G401 (cell line): ENCODE data around the gene ITFG1. TPM values are rescaled to one million over a fixed set of nuclear protein-coding genes. Genes with fewer than 3 reads are reported as not detected.
"Not testable (repeated sequence)": the region's sequence is repeated elsewhere in the genome, so short reads cannot be mapped to it uniquely, and the experiment has no call there.

Experiments used
- DNase-seq: peaks from one replicate; pipeline ENCODE4 v3.0.0-alpha.2; 2015; ENCODE audit warnings: low spot score
- in situ Hi-C: cut with HindIII; loops from 2 replicates; pipeline ENCODE4 v1.10.0; 2016; ENCODE audit warnings: low sequenced_read_pairs, mixed read lengths
- total RNA-seq: library from RNA; depleted of rRNA; stranded (reverse); fragments of >200 nt; shearing (Covaris generic); gene quantifications from 2 replicates; pipeline ENCODE4 v1.2.3, GENCODE V29; 2014

The ITFG1 gene
- total RNA-seq, 1 experiment from 2014 or later, result 37.9 TPM

DNA sequence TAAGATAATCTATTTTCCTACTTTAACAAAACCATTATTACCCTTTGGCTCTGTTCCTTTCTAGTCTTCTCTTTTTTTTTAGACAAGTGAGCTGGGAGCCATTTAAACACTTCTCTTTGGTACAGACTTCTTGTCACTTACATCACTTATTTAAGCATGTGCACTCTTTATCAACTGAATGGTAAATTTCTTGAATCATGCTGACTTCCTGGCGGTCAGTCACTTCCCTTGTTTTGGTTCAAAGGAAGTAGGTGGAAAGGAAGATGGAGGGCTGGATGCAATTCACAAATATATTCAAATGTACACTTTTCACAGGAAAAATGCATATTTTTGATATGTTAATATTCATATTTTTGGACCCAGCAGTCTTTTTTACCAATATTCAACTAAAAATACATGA, 97.1 kb downstream of the ITFG1 start:
- in situ Hi-C loops, result no loop called here
- no peak for DNase-seq

DNA sequence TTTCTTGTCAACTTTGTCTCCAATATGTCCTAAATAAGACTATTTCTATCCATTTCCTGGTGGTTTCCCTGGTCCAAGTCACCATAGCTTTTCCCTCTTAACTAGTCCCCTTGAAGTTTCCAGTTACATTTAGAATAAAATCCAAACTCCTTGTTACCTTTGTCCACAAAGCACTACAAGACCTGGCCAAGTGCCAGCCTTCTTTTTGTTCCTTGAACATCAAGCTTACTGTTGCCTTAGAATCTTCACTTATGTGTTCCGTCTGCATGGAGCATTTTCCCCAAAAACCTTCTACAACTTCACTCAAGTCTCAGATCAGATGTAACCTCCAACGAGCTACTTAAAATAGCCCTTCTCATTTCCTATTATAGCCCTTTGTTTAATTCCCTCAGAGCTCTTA, 101.4 kb downstream of the ITFG1 start:
- in situ Hi-C loops, result no loop called here
- peak; percentile 13 for DNase-seq

DNA sequence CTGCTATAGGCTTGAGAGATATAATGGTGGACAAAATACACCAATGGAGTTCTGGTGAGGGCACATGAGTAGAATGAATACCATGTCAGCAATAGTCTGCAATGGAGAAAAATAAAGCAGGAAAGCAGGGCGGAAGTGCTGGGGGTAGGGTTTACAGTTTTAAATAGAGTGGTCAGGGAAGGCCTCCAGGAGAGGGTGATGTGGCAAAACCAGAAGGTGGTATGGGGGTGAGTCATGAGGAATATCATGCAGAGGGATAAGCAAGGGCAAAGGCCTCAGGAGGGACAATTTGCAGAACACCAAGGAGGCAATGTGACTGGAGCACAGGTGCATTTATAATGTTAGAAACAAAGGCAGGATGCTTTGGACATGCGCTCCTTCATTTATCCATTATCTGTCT, 102.0 kb downstream of the ITFG1 start:
- no peak for DNase-seq
- in situ Hi-C loops, result no loop called here

DNA sequence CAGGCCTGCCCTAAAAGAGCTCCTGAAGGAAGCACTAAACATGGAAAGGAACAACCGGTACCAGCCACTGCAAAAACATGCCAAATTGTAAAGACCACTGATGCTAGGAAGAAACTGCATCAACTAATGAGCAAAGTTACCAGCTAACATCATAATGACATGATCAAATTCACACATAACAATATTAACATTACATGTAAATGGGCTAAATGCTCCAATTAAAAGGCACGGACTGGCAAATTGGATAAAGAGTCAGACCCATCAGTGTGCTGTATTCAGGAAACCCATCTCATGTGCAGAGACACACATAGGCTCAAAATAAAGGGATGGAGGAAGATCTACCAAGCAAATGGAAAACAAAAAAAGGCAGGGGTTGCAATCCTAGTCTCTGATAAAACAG, 111.8 kb downstream of the ITFG1 start:
- in situ Hi-C loops, DNase-seq: not testable (repeated sequence)

DNA sequence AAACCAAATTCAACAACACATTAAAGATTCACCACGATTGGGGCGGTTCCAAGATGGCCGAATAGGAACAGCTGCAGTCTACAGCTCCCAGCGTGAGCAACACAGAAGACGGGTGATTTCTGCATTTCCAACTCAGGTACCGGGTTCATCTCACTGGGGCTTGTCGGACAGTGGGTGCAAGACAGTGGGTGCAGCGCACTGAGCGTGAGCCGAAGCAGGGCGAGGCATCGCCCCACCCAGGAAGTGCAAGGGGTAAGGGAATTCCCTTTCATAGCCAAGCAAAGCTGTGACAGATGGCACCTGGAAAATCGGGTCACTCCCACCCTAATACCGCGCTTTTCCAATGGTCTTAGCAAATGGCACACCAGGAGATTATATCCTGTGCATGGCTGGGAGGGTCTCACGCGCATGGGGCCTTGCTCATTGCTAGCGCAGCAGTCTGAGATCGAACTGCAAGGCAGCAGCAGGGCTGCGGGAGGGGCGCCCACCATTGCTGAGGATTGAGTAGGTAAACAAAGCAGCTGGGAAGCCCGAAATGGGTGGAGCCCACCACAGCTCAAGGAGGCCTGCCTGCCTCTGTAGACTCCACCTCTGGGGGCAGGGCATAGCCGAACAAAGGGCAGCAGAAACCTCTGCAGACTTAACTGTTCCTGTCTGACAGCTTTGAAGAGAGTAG, 113.7 kb downstream of the ITFG1 start:
- in situ Hi-C loops, DNase-seq: not testable (repeated sequence)

DNA sequence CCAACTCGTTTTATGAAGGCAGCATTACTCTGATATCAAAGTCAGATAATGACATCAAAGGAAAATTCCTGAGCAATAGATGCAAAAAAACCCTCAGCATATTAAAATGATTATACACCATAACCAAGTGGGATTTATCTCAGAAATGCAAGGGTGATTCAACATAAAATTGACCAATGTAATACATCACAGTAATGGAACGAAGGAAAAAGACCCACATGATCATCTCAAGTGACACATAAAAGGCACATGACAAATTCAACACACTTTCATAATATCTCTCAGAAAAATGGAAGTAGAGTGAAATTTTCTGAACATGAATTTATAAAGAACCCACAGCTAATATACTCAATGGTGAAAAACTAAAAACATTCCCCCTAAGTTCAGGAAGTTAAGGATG, 118.8 kb downstream of the ITFG1 start:
- in situ Hi-C loops, result no loop called here
- no peak for DNase-seq

DNA sequence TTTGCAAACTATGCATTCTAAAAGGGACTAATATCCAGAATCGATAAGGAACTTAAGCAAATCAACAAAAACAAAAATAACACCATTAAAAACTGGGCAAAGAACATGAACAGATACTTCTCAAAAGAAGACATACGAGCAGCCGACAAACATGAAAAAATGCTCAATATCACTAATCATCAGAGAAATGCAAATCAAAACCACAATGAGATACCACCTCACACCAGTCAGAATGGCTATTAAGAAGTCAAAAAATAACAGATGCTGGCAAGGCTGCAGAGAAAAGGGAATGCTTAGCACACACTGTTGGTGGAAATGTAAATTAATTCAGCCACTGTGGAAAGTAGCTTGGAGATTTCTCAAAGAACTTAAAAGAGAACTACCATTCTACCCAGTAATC, 130.3 kb downstream of the ITFG1 start:
- DNase-seq, in situ Hi-C loops: not testable (repeated sequence)

DNA sequence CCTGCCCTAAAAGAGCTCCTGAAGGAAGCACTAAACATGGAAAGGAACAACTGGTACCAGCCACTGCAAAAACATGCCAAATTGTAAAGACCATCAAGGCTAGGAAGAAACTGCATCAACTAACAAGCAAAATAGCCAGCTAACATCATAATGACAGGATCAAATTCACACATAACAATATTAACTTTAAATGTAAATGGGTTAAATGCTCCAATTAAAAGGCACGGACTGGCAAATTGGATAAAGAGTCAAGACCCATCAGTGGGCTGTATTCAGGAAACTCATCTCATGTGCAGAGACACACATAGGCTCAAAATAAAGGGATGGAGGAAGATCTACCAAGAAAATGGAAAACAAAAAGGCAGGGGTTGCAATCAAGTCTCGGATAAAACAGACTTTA, 136.6 kb downstream of the ITFG1 start:
- in situ Hi-C loops, DNase-seq: not testable (repeated sequence)

DNA sequence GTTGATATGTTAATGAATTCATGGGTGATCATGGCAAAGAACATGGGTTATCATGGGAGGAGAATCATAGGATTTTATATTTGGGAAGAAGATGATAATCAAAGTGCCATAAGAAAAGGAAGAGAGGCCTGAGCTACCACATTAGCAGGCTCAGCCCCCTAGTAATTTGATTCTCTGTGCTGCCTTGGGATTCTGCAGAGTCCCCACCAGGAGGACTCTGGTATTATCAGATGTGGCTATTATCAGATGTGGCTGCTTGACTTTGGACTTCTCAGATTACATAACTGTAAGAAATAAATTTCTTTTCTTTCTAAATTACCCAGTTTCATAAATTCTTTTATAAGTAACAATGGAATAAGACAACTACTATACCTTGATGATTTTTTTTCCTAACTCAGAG, 137.6 kb downstream of the ITFG1 start:
- in situ Hi-C loops, result no loop called here
- DNase-seq, result no peak

DNA sequence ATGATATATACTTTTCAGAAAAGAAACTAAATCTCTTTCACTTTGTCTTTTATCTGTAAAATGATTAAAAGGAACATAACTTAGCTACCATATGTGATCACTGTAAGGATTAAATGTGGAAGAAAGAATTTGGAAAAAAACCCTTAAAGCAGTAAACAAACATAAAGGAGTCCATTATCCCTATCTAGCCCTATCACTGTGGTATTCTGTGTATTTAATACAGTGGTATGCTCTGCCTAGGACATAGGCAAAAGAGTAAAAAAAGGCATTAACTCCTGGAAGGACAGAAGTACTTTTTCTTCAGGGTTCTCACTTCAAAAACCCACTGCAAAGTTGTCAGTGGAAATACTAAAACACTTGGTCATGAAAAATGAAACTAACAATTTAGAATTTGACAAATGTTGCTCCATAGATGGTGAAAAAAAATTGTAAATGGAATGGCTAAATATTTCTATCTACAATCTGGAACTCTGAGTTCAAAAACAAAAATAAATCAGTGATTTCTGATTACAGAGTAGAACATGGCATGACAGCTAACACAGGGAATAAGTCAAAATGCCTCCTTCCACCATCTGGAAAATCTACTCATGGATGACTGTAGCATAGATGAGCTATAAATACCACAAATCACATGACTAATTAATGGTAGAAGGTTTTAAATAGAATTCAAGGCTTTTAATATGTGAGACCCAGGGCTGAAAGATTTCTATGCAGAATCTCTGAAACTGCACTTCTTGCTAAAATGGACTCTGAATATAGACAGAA, 140.1 kb downstream of the ITFG1 start:
- in situ Hi-C loops, result no loop called here
- DNase-seq, result no peak

DNA sequence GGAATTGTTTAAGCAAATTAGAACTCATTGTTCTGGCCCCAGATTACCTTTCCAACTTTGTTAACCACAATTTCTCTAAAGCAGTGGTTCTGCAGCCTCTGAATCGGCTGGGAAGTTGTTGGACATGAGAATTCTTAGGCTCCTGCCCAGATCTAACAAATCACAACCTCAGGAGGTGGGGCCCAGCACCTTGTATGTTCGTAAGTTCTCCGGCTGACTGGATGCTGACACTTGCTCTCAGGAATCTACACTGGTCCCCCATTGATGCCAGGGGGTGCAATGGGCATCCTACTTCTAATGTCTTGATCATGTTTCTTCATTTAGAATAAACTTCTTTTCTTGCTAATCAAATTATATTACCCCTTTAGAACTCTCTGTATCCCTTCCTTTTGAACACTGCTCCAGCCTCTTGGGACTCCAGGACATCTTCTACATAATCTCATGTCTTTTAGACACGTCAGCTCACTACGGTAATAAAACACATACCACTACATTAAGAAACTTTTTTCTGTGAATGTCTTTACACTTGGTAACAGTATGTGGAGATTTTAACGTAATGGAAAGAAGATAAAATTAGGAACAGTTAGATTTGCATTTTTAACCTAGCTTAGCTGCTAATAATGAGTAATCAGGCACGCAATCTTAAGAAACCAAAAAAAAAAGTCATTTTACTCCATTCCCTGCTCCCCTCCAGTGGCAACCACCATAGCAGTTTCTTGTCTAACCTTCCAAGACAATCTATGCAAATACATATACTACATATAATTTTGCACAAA, 143.2 kb downstream of the ITFG1 start:
- in situ Hi-C loops, result no loop called here
- DNase-seq, result no peak

DNA sequence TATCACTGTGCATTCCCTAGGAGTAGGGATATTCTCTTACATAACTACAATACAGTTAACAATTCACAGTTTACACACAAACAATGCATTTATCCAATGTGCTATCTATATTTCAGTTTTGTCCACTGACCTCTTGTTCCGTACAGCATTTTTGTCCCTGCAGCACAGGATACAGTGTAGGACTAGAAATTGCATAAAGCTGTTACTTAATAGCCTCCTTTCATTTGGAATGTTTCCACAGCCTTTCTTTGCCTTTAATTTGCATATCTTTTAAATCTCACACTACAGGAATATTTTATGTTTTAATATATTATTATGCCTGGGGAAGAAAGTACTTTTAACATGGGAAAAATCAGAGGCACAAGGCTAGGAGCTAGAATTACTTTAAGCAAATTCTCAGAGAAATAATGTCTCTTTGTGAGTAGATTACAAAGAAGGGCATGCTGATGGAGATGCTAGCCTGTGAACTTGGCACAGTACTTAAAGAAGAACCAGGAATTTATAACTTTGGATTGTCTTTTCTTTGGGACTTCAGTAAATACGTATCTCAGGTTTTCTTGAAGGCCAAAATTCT, 144.3 kb downstream of the ITFG1 start:
- in situ Hi-C loops, result no loop called here
- DNase-seq, result no peak

DNA sequence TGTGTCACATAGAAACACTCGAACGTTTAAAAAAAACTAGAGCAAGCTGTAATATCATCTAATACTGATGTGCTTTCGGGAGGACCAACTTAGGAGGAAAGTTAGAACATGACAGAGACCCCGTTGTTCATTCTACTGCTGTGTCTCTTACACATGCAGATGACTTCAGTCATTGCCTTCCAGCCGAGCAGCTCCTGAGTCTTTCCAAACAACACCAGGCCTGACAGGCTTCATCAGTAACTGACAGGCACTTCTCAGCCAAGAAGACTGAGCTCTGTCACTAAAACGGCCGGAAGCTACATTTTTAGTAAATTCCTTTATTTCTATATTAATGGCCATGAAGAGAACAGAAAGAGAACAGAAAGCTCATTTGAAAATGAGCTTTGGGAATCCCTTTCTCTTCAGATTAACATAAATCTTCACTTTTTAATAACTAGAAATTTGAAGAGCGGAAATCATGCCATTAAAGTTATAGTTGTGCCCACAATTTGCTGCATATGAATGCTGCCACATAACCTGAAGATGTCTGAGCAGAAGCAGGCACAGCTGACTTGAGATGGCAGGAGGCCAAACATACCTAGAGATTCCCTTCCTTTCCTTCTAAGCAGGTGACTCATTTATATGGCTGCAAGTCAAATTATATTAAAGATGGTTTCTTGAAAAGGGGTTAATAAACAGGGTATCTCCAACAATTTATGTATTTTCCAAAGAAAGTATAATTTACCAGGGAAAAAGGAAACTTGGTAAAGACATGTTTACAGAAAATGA, 148.9 kb downstream of the ITFG1 start:
- DNase-seq, result peak; percentile 30
- in situ Hi-C loops, result no loop called here

DNA sequence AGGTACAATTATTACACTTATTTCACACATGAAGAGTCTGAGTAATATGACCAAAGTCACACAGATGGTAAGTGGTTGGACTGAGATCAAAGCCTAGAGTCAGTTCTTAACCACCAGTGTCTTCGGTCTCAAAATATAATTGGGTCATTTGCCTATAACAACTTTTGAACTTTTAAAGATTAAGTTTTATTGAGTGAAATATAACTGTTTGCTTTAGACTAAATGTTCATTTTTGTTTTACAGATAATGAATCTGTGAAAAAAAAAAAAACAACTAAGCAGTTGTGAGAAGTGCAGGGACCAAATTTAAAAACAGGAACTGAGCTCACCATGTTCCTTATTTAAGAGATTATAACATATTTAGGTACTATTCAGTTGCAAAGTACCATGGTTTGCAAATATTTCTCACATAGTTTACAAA, 150.1 kb downstream of the ITFG1 start:
- in situ Hi-C loops, result no loop called here
- DNase-seq, result no peak

DNA sequence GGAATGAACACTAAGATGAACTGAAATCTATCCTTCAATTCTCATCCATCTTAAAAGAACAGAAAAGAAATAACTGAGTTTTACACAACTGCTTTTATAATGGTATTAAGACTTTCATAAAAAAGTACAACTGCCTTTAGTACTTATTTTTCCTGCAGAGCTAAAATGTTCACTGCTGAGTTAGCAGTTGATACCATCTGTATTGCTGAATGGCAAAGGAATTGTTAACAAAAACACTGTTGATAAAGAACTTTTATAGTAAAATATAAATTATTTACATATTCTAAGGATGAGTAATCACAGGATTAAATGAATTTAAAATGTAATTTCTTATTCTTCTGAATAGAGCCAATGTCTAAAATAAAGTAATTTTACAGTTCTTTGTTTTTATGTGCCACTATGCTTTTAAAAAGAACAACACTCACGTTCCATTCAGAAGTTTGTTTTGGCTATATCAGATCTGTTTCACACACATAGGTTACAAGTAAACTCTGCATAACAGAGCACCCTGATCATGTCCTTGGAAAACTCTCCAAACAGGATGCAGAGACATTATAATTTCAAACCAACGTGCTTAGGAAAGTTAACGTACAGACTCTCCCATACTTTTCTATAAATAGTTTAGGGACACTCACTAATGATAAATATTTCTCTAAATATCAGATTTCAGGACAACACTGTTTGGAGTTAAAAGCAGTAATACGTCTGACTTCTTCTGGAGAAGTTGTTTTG, 151.1 kb downstream of the ITFG1 start:
- in situ Hi-C loops, result no loop called here
- no peak for DNase-seq

DNA sequence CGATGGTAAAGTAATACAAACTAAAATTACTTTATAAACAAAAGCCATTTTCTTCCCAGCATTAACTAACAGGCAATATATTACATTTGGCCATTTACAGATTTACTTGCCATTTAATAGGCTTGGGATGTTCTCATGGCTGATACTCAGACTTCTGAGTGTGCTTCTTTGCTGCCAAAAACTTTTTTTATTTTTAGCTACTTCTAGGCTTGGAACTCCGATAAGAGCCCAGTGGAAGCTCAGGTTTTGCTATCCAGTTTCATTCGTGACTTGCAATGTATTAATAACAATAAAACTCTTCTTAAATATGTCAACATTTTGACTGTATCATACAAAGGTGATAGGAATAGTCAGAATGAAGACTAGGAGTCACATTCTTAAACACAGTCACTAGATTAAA, 152.3 kb downstream of the ITFG1 start:
- DNase-seq, result no peak
- in situ Hi-C loops, result no loop called here

DNA sequence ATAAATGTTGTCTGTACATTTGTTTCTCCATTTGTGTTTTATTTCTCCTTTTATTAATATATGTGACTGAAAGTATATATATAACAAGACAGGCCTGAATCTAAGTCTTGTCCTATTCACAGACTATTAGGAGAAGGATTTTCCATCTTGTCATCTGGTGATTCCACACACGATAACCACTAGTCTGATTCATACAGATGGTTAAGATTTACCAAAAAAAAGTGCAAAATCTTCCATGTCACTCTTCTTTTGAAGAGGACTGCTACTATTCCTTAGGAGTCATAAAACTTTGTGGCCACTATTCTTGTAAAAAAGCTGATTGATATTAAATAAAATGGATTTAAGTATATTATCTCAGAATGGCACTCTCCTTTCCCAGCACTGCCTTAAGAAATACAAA, 156.3 kb downstream of the ITFG1 start:
- DNase-seq, result no peak
- in situ Hi-C loops, result no loop called here

DNA sequence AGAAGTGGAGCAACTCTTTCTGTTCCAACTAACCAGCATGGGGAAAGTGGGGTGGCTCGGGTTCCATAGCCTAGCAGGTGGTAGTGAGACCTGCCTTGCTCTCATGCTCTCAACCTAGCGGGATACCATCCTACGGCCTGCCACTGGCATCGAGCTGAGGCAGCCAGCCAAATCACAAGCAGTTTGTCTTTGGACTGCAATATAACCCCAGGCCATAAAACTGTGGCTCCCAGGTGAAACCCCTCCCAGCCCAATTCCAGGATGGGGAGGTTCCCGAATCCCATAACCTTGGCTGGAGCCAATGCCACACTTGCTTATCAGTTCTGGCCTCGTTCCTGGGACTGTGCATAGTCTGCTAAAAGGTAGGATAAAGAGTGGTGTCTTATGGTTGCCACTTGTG, 161.3 kb downstream of the ITFG1 start:
- in situ Hi-C loops, result no loop called here
- no peak for DNase-seq

DNA sequence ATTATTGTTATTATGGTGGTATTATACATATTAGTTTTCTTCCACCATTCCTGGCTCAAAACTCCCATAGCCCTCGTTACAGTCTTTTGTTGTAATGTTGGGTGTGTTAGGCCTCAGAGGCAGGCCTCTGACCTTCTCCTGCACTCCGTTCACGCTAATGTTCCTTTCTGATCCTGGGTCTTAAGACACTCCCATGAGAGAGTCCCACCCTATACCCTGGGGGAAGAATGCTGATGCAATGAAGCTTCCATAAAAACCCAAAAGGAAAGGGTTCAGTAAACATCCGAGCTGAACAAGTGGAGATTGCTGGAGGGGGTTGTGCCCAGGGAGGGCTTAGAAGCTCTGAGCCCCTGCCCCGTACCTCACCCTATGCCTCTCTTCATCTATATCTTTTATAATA, 175.9 kb downstream of the ITFG1 start:
- no peak for DNase-seq
- in situ Hi-C loops, result no loop called here
